ENCODE results near the gene LTC4S.

Gene LTC4S

DNA sequence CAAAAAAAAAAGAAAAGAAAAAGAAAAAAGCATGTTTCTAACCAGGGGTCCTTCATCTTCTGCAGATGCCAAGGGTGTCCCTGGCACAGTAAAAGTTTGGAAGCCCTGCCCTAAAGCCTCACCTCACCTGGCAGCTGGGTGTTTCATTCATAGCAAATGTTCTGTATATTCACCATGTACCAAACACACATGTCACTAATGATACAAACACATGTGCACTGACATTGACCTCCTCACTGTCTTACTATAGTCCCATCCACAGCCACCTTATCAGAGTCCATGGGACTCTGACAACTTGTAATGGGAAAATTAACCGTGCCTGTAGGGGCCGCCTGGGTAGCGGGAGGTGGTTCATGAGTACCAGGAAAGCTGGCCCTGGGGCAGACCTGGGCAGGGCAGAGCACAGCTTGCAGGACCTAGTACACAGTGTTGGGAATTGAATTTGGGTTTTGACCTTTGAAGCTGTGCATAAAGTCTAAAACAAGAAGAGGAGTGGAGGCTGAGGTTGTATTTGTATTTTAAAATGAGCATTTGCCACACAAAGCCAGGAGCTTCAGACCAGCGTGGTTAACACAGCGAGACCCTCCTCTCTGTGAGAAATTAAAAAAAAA, 19.3 kb downstream of the LTC4S start:
- H3K4me1 ChIP-seq (ENCODE audit: low read depth, poor library complexity, severe bottlenecking), result peaks cover 11% of the 10 kb centered on the region
- no peaks in the 10 kb centered on the region for H3K79me2 ChIP-seq (ENCODE audit: insufficient read depth, low read depth)
- H2AFZ ChIP-seq (ENCODE audit: low read depth), result no peak overlapping the region
- H4K20me1 ChIP-seq (ENCODE audit: insufficient read depth), result no peaks in the 10 kb centered on the region
- no peak overlapping the region for H3K4me3 ChIP-seq (IDR thresholded peaks at IDR 0.05; ENCODE audit: insufficient read depth, low read depth, low read length)
- no peak overlapping the region for H3K4me2 ChIP-seq
- no peak overlapping the region for H3K27ac ChIP-seq
- no peaks in the 10 kb centered on the region for H3K36me3 ChIP-seq (ENCODE audit: insufficient read depth)
- no peak overlapping the region for H3K9ac ChIP-seq
- H3K27me3 ChIP-seq (ENCODE audit: insufficient read depth, low read depth), result no peaks in the 10 kb centered on the region
- TF ChIP-seq, protein P1, sequence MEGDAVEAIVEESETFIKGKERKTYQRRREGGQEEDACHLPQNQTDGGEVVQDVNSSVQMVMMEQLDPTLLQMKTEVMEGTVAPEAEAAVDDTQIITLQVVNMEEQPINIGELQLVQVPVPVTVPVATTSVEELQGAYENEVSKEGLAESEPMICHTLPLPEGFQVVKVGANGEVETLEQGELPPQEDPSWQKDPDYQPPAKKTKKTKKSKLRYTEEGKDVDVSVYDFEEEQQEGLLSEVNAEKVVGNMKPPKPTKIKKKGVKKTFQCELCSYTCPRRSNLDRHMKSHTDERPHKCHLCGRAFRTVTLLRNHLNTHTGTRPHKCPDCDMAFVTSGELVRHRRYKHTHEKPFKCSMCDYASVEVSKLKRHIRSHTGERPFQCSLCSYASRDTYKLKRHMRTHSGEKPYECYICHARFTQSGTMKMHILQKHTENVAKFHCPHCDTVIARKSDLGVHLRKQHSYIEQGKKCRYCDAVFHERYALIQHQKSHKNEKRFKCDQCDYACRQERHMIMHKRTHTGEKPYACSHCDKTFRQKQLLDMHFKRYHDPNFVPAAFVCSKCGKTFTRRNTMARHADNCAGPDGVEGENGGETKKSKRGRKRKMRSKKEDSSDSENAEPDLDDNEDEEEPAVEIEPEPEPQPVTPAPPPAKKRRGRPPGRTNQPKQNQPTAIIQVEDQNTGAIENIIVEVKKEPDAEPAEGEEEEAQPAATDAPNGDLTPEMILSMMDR (conservative IDR thresholded peaks at IDR 0.05; ENCODE audit: low read depth, low read length), result no peak

DNA sequence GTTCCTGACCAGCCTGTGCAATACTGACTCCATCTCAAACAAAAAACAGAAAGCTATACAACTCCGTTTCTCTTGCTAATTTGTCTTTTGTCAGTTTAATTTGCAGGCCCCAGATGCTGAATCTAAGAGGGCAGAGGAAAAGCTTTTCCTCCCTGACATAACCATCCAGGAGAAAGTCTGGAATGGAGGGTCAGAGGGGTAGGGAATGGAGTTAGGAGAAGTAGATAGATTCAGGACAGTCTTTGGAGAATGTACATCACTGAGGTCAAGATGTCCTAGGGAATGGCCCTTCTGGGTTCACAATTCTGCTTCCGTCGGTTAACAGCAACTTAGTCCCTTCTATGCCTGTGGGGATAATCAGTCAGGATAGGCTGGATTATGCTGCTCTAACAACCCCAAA, 20.3 kb downstream of the LTC4S start:
- Histone ChIP-seq H2AFZ (ENCODE audit: low read depth) (no peak overlapping the region), H3K36me3 (ENCODE audit: insufficient read depth) (no peaks in the 10 kb centered on the region), H3K9ac (no peak overlapping the region), H3K4me3 (IDR thresholded peaks at IDR 0.05; ENCODE audit: insufficient read depth, low read depth, low read length) (no peak overlapping the region), H4K20me1 (ENCODE audit: insufficient read depth) (no peaks in the 10 kb centered on the region), H3K4me2 (no peak overlapping the region), H3K27ac (no peak overlapping the region), H3K27me3 (ENCODE audit: insufficient read depth, low read depth) (no peaks in the 10 kb centered on the region), H3K79me2 (ENCODE audit: insufficient read depth, low read depth) (no peaks in the 10 kb centered on the region), H3K4me1 (ENCODE audit: low read depth, poor library complexity, severe bottlenecking) (peaks cover 14% of the 10 kb centered on the region)
- TF ChIP-seq, protein P1 (conservative IDR thresholded peaks at IDR 0.05; ENCODE audit: low read depth, low read length), result no peak

DNA sequence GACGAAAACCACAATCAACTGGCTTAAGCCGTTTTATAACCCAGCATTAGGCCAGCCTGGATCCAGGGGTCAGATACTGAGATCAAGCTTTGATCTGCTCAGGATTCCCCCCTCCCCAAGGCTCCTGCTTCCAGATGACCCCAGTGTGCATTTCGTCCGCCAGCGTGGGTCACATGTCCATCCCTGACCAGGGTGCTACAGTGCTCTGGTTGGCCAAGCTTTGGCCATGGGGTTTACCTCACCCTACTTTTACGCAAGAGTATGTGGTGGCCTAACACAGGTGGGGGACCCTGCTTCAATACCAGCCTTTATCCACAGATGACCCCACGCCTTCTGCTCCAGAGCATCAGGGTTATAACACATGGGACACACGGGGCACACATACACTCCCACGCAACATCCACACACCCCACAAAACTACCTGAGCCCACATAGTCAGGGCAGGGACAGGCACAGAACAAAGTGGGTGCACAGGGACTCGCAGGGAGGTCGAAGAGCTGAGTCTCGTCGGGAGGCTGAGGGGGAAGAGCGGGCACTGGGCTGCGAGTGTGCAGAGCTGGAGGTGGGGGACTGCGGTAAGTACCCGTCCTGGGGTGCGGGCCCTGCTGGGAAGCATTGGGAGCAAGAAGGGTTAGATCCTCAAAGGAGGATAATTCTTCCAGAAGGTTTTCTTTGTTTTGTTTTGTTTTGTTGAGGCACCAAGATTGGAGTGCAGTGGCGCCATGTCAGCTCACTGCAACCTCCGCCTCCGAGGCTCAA, 21.9 kb downstream of the LTC4S start:
- H3K27me3 ChIP-seq (ENCODE audit: insufficient read depth, low read depth), result no peaks in the 10 kb centered on the region
- H3K36me3 ChIP-seq (ENCODE audit: insufficient read depth), result no peaks in the 10 kb centered on the region
- H3K4me2 ChIP-seq, result no peak overlapping the region
- no peaks in the 10 kb centered on the region for H3K79me2 ChIP-seq (ENCODE audit: insufficient read depth, low read depth)
- no peak overlapping the region for H2AFZ ChIP-seq (ENCODE audit: low read depth)
- TF ChIP-seq, protein P1 (conservative IDR thresholded peaks at IDR 0.05; ENCODE audit: low read depth, low read length), result no peak
- H3K9ac ChIP-seq, result no peak overlapping the region
- H3K27ac ChIP-seq, result no peak overlapping the region
- H4K20me1 ChIP-seq (ENCODE audit: insufficient read depth), result no peaks in the 10 kb centered on the region
- peaks cover 28% of the 10 kb centered on the region for H3K4me1 ChIP-seq (ENCODE audit: low read depth, poor library complexity, severe bottlenecking)
- no peak overlapping the region for H3K4me3 ChIP-seq (IDR thresholded peaks at IDR 0.05; ENCODE audit: insufficient read depth, low read depth, low read length)

DNA sequence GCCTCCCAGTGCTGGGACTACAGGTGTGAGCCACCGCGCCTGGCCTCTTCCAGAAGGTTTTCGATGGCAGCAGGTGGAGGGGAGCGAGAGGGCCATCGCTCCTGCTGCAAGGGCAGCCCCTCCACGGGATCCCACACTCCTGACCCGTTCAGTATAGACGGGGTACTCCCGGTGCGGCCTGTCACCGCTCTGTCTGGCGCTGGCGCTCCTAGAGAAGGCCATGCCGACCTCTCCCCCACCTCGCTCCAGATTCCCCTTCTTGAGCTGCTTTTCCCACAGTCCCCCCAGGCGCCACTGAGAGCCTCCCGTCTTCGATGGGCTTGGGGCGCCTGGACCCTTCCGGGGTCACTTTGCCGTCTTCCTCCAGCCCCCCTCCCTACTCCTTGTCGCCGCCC, 22.6 kb downstream of the LTC4S start:
- Histone ChIP-seq H3K4me2 (no peak overlapping the region), H3K27ac (no peak overlapping the region), H3K4me1 (ENCODE audit: low read depth, poor library complexity, severe bottlenecking) (peaks cover 24% of the 10 kb centered on the region), H3K36me3 (ENCODE audit: insufficient read depth) (no peaks in the 10 kb centered on the region), H3K4me3 (IDR thresholded peaks at IDR 0.05; ENCODE audit: insufficient read depth, low read depth, low read length) (no peak overlapping the region), H3K9ac (no peak overlapping the region), H3K27me3 (ENCODE audit: insufficient read depth, low read depth) (no peaks in the 10 kb centered on the region), H4K20me1 (ENCODE audit: insufficient read depth) (no peaks in the 10 kb centered on the region), H2AFZ (ENCODE audit: low read depth) (no peak overlapping the region), H3K79me2 (ENCODE audit: insufficient read depth, low read depth) (peaks cover 4% of the 10 kb centered on the region; the same call in 1 of the 2 replicates)
- TF ChIP-seq, protein P1 (conservative IDR thresholded peaks at IDR 0.05; ENCODE audit: low read depth, low read length), result no peak
